Tibial nerve (tissue), 3 donors: ENCODE results near the gene CHCHD10.

Experiments used
- POLR2A ChIP-seq, 2 donors: fragments of 450-650 bp; IDR thresholded peaks; one replicate each; pipeline ENCODE4 v1.6.1; 2017; ENCODE audit warnings: antibody characterized with exemption in 2 of 2, mild to moderate bottlenecking in 2 of 2, moderate library complexity in 2 of 2
- TF ChIP-seq, protein P1 (sequence below), 5 experiments: fragments of 200-600 bp in 3 of 5; fragments of 450-650 bp in 2 of 5; sonication (generic) in 3 of 5; IDR thresholded peaks; one replicate each; pipeline ENCODE4 v1.5.1; 2016 to 2019; ENCODE audit warnings: antibody characterized with exemption in 5 of 5, mild to moderate bottlenecking in 3 of 5, moderate library complexity in 2 of 5

DNA sequence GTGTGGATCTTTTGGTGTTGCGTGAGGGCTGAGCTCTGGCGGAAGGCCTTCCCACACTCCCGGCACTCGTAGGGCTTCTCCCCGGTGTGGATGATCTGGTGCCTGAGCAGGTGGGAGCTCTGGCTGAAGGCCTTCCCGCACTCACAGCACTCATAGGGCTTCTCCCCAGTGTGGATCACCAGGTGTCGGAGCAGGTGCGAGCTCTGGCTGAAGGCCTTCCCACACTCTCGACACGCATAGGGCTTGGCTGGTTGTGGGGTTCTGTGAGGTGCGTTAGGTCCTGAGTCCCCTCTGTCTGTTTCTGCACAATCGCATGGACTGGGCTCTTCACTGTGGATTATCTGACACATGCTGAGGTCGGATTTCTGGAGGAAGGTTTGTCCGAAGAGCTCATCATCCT, 23.3 kb downstream of the CHCHD10 start:
- TF ChIP-seq, protein P1, sequence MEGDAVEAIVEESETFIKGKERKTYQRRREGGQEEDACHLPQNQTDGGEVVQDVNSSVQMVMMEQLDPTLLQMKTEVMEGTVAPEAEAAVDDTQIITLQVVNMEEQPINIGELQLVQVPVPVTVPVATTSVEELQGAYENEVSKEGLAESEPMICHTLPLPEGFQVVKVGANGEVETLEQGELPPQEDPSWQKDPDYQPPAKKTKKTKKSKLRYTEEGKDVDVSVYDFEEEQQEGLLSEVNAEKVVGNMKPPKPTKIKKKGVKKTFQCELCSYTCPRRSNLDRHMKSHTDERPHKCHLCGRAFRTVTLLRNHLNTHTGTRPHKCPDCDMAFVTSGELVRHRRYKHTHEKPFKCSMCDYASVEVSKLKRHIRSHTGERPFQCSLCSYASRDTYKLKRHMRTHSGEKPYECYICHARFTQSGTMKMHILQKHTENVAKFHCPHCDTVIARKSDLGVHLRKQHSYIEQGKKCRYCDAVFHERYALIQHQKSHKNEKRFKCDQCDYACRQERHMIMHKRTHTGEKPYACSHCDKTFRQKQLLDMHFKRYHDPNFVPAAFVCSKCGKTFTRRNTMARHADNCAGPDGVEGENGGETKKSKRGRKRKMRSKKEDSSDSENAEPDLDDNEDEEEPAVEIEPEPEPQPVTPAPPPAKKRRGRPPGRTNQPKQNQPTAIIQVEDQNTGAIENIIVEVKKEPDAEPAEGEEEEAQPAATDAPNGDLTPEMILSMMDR (IDR thresholded peaks at IDR 0.05), result no peak
- no peak for TF ChIP-seq POLR2A (IDR thresholded peaks at IDR 0.05)
